Esophagus muscularis mucosa (tissue), 4 donors: ENCODE measurements around the gene SLC8A1.

Experiments used
- EP300 ChIP-seq: sonication (generic); formaldehyde crosslinking; IDR thresholded peaks from one replicate; pipeline ENCODE4 v1.6.1; 2017; ENCODE audit warnings: antibody characterized with exemption
- POLR2A ChIP-seq: fragments of 450-650 bp; IDR thresholded peaks from one replicate; pipeline ENCODE4 v1.6.1; 2017; ENCODE audit warnings: antibody characterized with exemption, moderate library complexity, mild to moderate bottlenecking, low read depth
- POLR2AphosphoS5 ChIP-seq, 2 donors: sonication (generic); formaldehyde crosslinking; IDR thresholded peaks; one replicate each; pipeline ENCODE4 v1.6.1; 2017; ENCODE audit warnings: antibody characterized with exemption in 2 of 2
- TF ChIP-seq, protein P1 (sequence below), 3 experiments: fragments of 200-600 bp in 2 of 3; fragments of 450-650 bp in 1 of 3; sonication (generic) in 2 of 3; IDR thresholded peaks; one replicate each; pipeline ENCODE4 v1.5.1; 2017 to 2019; ENCODE audit warnings: antibody characterized with exemption in 3 of 3, mild to moderate bottlenecking in 2 of 3, moderate library complexity in 1 of 3

GRCh38 chr2:40230186-40230585 lies 221.7 kb downstream of the SLC8A1 start:
- TF ChIP-seq, protein P1, sequence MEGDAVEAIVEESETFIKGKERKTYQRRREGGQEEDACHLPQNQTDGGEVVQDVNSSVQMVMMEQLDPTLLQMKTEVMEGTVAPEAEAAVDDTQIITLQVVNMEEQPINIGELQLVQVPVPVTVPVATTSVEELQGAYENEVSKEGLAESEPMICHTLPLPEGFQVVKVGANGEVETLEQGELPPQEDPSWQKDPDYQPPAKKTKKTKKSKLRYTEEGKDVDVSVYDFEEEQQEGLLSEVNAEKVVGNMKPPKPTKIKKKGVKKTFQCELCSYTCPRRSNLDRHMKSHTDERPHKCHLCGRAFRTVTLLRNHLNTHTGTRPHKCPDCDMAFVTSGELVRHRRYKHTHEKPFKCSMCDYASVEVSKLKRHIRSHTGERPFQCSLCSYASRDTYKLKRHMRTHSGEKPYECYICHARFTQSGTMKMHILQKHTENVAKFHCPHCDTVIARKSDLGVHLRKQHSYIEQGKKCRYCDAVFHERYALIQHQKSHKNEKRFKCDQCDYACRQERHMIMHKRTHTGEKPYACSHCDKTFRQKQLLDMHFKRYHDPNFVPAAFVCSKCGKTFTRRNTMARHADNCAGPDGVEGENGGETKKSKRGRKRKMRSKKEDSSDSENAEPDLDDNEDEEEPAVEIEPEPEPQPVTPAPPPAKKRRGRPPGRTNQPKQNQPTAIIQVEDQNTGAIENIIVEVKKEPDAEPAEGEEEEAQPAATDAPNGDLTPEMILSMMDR (IDR thresholded peaks at IDR 0.05) = no peak
- no peak for TF ChIP-seq POLR2AphosphoS5 (IDR thresholded peaks at IDR 0.05)
- no peak for TF ChIP-seq POLR2A
- no peak for TF ChIP-seq EP300
